GM19468 (cell line): Measurements from ENCODE around the gene CLSTN3.

ENCODE experiments used
- ATAC-seq: cut with Tn5 transposase; IDR thresholded peaks from one replicate; pipeline ENCODE4 v1.9.1; 2021; ENCODE audit warnings: mild to moderate bottlenecking, moderate library complexity, moderate number of reproducible peaks; ENCODE audit not compliant: unreplicated experiment; ENCODE audit errors: extremely low read depth

The CLSTN3 gene

DNA sequence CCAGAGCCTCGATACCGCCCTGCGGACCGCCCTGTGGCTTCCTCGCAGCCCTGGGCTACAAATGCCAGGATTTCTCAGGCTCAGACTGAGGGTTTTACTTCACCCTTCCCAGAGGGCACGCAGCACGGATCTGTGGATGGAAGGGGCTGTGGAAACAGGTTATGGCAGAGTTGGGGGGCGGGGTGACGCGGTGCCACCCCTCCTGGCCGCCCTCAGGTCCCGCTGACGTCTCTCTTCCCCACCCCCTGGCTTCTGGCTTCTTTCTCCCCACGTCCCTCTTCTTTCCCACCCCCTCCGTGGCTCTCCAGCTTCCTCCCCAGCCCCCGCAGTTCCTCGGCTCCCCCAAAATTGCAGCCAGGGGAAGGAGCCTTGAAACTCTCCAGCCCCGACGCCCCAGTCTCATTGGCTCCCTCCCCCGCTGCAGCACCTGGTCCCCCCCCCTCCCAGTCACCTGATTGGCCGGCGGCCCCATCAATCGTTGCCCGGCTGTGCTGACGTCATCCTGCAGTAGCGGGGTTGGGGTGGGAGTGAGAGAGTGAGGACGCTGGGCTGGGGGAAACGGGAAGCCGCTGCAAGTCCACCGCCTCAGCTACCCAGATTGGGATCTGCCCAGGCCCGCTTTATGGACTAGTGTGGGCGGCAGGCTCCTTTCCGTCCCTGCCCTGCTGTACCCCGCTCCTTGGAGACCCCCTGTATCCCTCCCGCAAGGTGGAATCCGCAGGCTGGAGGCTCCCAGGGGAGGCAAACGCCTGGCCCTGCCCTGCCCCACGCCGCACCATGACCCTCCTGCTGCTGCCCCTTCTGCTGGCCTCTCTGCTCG is at the start of gene CLSTN3:
Gene CLSTN3, plus strand, starts transcription at position 500 of the 820 bp plus-strand sequence. Its CDS starts 278 bp downstream, at position 778.
- no peak for ATAC-seq

DNA sequence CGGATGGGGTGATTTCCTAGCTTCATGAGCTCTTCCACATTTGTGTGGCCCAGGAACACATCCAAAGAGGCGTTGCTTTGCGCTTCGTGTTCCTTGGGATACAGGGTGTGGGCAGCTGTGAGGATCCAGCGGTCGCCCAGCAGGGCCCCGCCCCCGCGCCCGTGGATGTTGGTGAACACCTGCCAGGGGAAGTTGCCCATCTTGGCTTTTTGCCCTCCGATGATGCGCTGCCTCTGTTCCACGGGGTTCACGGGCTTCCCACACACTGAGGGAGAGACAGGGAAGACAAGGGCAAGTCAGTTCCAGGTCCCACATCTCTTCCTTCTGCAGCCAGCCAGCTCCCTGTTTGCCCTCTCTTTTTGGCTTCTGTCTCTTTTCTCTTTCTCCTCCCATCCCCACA is 49.1 kb upstream of the CLSTN3 start:
- ATAC-seq, result no peak

DNA sequence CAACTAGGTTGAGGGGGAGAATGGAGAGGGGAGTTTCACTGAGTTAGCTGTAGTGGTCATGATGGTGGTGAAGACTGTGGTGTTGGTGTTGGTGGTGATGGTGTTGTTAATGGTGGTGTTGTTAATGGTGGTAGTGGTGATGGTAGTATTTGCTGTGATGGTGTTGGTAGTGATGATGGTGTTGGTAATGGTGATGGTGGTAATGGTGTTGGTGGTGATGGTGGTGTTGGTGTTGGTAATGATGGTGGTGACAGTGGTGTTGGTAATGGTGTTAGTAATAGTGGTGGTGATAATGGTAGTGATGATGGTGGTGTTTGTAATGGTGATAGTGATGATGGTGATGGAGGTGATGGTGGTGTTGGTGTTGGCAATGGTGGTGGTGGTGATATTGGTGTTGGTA is 47.0 kb upstream of the CLSTN3 start:
- no peak for ATAC-seq

DNA sequence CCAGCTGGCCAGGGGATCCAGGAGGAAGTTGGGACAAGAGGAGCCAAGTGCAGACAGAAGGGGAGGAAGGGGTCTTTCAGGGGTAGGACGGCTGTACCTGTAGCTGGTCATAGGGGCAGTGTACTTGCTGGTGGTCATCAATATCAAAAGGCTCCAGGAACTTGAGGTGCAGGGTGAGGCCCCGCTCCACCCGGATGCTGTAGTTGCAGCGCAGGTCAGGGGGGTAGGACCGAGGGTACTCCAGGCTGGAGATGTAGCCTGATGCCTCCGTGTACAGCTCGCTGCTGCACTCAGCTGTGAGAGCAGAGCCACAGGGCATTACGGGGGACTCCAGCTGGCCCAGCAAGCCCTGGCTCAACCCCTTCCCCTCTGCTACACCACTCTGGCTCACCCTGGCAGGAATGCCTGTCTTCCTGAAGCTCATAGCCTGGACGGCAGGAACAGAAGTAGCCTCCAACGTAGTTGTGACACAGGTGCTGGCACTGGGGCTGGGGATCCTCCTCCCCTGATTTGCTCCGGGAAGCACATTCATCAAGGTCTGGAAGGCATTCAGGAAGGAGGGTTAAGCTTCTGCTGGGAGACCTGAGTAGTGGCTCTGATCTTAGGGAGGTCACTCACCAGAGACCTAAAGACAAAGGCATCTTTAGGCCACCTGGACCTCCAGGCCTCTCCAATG is 40.8 kb upstream of the CLSTN3 start:
- ATAC-seq, result no peak

DNA sequence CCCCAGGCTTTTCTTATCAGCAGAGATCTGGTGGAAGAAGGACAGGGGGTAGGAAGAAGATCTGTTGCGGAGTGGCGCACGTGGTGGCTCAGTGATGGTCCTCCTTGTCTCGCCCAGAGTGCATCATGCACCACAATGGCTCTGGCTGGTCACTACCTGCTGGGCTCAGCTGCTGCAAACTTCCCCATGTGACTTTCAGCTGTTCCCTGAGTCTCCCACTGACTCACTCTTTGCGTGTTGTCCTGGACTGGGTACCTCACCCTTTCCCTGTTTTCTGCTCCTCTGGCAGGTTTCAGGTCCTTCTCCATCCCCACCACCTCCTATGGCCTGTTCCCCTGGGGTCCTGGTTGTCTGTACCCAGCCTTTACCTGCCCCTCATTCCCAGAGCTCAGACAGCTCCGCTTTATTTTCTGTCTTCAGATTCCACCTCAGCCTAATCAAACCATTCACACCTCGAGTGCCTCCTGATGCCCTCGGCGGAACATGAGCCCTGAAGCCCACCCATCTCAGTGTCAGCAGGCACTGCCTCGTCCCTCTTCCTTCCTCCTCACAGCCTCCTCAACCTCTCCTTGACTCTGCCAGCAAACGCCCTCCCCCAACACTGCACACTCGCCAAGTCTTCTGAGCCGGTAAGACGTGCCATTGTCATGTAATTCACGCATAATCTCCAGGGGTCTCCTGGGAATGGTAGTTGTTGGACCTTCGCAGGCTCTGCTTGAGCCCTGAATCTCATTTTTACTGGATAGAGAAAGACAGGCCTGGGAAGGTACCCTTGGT is 39.8 kb upstream of the CLSTN3 start:
- no peak for ATAC-seq

DNA sequence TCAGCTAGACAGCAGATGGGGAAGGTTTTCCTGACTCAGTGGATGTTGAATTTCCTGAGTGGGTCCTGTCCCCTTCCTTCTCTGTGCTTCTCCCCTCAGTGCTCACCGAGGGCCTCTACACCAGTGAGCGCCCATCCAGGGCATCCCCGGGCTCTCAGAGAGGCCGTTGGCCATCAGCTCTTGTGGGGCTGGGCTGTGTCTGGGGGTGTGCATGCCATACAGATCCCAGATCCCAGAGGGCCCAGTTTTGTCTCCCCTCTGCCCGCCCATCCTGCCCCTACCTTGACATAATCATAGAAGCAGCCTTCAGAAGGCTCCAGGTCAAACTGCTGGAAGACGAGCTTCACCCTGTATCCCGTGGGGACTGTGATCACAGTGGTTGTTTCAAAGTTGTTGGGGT is 39.0 kb upstream of the CLSTN3 start:
- ATAC-seq, result no peak

DNA sequence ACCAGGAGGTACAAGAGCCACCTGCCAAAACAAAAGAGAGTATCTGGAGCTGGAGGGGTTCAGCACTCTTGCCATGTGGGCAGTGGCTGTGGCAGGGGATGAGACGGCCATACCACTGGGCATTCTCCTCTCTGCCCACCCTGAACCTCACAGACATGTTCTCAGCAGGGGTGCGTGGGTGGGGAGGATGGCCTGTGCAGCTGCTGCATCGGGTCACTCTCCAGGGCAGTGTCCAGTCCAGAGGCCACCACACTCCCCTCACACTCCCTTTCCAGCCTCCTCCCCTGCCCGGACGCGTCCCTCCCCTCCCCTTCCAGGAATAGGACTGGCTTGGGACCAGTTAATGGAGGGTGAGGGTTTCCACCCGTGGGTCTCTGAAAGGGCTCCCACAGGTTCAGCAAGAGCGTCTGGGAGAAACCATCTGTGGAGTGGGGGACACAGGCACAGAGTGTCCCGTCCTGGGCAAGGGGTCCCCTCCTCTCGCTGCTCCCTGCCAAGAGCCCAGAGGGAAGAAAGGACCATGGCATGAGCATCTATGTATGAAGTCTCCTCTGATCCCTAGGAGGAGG is 38.4 kb upstream of the CLSTN3 start:
- ATAC-seq, result no peak

DNA sequence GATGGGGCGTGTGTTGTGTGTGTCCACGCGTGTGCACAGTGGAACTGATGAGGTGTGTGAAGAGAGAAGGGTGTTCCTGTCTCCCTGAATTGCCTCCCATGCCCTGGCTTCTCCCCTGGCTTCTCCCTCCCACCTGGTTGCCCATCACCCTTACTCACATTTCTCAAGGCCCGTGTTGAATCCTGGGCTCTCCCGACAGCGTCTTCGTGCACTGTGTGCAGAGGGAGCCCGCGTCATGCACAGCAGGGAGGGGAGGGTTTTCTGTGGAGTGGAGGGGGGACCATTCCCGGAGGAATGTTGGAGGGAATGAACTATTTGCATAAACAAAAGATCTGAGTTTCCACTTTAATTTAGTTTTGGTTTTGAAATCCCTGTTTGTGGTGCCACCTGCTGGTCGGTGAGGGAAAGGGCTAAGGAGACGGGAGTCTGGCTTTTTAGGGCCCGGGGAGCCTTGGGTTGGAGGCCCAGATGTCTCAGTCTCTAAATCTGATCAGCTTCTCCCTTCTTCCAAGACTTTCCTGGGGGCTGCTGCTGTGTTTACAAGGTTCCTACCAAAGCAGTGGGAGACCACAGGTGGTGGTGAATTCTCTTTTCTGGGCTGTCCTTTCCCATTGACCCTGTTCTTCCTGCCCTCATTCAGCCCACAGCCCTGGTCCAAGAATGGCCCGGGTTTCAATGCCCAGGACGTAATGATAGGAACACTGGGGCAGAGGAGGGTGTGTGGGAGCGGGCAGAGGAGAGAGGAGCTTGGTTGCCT is 37.8 kb upstream of the CLSTN3 start, which contains the start of gene C1R:
Gene C1R, minus strand, starts transcription at position 217 of the 757 bp plus-strand sequence. Its CDS starts 57 bp downstream, at position 160.
- no peak for ATAC-seq

DNA sequence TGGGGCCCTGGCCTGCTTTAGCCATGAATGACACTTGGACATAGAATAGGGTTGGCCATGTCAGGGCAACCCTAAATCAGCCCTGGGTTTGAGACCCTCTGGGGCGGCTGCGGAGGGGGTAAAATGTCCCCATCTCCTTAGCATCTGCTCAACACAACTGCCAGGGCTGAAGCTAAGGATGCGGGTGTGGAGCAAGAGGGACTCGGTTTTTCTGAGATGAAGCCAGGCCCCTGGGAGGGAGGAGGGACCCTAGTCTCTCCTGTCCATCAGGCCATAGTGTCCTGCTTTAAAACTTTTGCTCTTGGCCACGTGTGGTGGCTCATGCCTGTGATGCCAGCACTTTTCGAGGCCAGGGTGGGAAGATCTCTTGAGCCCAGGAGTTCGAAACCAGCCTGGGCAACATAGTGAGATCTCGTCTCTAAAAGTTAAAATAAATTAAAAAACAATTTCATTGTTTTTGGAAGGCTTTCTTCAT is 37.1 kb upstream of the CLSTN3 start:
- no peak for ATAC-seq

DNA sequence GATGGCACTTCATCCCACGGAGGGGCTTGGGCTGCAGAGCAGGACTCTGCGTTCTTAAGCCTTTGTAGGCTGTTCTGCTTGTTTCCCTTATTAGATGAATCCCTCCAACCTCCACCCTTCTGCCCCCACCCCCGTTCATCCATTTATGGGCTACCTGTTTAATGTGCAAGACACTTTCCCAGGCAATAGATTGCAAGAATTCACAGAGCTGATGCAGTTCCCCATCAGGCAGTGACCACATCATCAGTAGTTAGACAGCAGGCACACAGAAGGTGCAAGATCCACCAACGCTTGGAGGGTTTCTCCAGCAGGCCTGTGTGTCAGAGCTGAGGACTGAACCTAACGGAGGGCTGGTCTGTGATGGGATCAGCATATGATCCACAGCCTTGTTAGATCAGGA is 36.7 kb upstream of the CLSTN3 start:
- ATAC-seq, result no peak

DNA sequence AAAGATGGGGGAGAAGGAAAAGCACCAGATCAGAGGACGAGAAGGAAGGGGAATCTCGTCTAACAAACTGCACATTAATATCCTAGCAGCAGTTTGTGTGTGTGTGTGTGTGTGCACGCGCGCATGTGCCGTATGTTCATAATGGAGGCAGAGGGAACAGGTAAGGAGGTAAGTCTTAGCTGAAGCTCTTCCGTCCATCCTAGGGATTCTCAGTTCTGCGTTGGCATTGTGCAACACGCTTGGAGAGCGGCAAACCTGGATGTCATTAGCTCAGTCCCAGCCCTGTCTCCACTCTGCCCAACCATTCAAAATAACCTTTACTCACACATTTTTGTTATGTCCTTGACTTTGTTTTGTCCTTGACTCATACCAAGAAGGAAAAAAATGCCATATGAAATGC is 36.3 kb upstream of the CLSTN3 start:
- no peak for ATAC-seq

DNA sequence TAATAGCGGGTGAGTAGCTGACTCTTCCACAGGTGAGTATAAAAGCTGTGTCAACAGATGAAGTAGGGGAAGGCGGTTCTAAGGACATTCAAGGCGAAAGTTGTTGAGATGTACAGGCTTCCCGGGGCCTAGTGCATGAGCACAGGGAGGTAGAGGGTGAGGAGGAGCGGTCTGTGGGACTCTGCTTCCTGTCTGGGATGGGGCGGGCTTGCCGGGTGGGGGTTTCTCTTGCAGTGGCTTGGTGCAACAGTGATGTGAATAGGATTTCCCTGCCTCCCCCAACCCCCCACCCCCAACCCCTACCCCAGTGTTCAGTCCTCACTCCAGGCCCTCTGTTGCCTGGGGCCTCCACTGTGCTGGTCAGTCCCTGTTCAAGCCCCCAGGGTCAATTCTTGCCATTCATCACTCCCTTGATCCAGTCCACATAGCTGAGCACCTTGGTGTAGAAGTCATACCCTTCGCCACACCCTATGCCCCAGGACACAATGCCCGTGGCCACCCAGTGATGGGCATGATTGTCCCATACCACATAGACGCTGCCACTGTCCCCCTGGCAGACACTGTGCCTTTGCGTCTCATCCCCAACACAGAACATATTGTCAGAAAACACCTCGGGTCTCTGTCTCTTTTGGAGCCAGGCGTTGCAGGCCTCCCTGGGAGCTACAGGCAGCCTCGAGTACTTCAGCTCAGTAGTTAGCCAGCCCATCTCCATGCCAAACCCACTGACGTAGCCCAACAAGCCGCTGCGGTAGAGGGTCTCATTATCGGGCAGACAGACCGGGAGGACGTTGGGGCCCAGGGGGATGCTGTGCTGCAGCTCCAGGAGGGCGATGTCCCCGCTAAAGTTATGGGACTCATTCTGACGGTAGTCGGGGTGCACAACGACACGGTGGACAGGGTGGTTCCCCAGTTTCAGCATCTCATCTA is 33.9 kb upstream of the CLSTN3 start:
- ATAC-seq, result no peak

DNA sequence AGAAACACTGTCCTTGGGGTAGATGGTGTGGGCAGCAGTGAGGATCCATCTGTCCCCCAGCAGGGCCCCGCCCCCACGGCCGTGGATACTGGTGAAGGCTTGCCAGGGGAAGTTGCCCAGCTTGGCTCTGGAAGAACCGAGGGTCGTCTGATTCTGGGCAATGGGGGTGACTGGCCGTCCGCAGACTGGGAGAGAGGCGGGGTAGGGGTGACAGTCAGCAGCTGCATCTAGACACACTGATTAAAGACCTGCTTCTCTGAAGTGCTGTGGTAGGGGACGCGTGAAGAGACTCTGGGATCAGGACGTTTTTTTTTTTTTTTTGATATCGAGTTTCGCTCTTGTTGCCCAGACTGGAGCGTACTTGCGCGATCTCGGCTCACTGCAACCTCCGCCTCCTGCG is 33.2 kb upstream of the CLSTN3 start:
- ATAC-seq, result no peak

DNA sequence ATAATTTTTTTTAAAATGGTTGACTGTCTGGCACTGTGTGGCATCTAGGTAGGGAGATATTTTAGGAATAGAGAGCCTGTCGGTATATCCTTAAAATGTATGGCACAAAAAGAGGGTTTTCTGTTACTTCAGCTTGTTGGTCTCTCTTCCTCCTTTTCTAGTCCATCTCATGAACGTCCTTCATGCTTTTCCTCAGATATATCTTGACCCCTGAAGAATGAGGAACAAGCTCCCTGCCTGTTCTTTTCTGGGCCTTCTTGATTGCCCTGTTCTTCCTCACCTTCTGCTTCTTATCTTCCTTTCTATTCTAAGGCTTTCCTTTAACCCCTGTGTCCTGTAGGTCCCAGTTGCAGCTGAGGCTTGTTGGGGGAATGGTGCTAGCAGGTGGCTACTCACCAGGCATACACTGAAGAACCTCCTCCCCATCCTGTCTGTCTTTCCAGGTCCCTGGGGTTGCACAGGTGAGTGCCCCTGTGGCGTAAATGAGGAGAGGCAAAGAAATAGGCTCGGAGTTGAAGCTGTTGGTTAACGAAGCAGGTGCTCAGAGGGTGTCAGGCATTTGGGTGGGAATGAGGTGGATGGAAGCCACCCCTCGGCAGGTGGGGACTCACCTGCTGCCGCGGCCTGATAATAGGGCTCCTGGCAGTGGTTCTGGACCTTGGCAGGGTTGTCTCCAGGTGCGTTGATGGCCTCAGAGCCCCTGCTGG is 30.7 kb upstream of the CLSTN3 start:
- no peak for ATAC-seq

DNA sequence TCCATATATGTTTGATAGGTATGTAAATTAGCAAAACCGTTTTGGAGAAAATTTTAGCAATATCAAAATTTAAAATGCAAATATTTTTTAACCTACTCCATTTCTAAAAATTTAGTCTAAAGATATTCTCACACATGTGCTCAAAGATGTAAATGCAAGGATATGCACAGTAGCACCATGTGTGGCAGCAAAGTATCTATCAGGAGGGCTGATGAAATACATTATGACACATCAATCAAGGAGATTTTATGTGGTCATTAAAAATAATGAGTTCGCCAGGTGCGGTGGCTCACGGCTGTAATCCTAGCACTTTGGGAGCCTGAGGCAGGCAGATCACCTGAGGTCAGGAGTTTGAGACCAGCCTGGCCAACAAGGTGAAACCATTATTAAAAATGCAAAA is 29.9 kb upstream of the CLSTN3 start:
- ATAC-seq, result no peak

DNA sequence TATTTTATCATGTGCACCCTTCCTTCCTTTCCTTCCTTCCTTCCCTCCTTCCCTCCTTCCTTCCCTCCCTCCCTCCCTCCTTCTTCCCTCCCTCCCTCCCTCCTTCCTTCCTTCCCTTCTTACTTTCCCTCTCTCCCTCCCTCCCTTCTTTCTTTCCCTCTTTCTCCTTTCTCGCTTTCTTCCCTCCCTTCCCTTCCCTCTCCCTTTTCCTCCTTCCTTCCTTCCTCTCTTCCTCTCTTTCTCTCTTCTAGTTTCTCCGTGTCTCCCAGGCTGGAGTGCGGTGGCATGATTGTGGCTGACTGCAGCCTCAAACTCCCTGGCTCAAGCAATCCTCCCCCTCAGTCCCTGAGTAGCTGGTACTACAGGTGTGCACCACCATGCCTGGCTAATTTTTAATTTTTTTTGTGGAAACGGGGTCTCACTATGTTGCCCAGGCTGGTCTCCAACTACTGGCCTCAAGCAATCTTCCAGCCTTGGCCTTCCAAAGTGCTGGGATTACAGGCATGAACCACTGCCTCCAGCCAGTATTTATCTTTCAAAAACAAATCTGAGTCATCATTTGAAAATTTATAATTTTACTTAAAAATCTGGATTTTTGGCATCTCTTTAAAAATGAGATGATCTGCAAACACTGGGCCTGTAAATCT is 29.0 kb upstream of the CLSTN3 start:
- no peak for ATAC-seq

DNA sequence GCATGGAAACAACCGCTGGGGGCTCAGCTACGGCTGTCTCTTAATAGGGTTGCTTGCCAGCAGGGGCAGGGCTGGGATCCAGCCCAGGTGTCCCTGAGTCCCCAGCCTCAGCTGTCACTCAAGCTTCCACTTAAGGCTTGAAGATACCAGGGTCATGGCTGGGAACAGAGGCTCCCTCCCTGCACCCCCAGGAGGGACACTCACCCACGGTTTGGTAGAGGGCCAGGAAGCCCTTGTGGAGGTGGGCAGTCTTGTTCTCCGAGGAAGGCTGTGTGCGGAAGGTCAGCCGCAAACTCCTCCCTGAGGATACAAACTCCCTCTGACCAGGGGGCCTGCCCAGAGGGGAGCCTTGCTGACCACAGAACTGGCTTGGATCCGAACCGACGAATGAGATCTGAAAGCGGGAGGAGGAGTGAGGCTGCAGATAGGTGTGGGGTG is 28.5 kb upstream of the CLSTN3 start:
- ATAC-seq, result no peak

DNA sequence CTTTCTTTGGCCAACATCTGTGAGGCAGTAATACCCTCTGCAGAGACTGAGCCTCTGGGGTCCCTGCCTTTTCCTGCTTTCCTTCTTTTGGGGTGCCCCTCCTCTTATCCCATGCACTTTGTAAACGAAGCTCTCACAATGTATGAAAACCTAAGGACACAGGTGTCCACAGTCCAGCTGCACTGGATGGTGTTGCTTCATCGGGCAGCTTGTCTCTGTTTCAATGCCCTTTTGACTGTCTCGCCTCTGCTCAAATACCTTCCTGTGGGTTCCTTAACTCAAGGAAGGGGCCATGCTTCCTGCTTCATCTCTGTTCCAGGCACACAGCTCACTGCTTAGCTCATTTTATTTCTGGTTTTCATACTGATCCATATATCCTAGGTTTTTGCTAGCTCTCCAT is 27.6 kb upstream of the CLSTN3 start:
- no peak for ATAC-seq
